ENCODE measurements around the gene SYN1. TPM values are rescaled to one million over a fixed set of nuclear protein-coding genes. Genes with fewer than 3 reads are reported as not detected.

SYN1 gene
- total RNA-seq, 1 donor from 2014 or later = 1.9 TPM

- no peaks in the 10 kb centered on the region for H3K27me3 ChIP-seq (ENCODE audit: control insufficient read depth, insufficient read depth, low read length)
- no peaks in the 10 kb centered on the region for H3K36me3 ChIP-seq (ENCODE audit: control insufficient read depth, insufficient read depth, low read length)
- no peak overlapping the region for H3K4me3 ChIP-seq (ENCODE audit: low read depth, low read length)
- no peak for TF ChIP-seq CTCF (IDR thresholded peaks at IDR 0.05; ENCODE audit: insufficient read depth, low read length, poor library complexity, severe bottlenecking)
- no peak for DNase-seq (ENCODE audit: low read depth)
Measured at GRCh38 chrX:47597222-47597621, 22.4 kb downstream of the SYN1 start.

GRCh38 chrX:47596256-47596655, 23.4 kb downstream of the SYN1 start:
- TF ChIP-seq CTCF (IDR thresholded peaks at IDR 0.05; ENCODE audit: insufficient read depth, low read length, poor library complexity, severe bottlenecking) = no peak
- H3K4me3 ChIP-seq (ENCODE audit: low read depth, low read length) = no peak overlapping the region
- no peak for DNase-seq (ENCODE audit: low read depth)
- H3K27me3 ChIP-seq (ENCODE audit: control insufficient read depth, insufficient read depth, low read length) = no peaks in the 10 kb centered on the region
- H3K36me3 ChIP-seq (ENCODE audit: control insufficient read depth, insufficient read depth, low read length) = no peaks in the 10 kb centered on the region

GRCh38 chrX:47595716-47596251, 23.9 kb downstream of the SYN1 start:
- no peaks in the 10 kb centered on the region for H3K36me3 ChIP-seq (ENCODE audit: control insufficient read depth, insufficient read depth, low read length)
- TF ChIP-seq CTCF (IDR thresholded peaks at IDR 0.05; ENCODE audit: insufficient read depth, low read length, poor library complexity, severe bottlenecking) = no peak
- H3K27me3 ChIP-seq (ENCODE audit: control insufficient read depth, insufficient read depth, low read length) = no peaks in the 10 kb centered on the region
- no peak overlapping the region for H3K4me3 ChIP-seq (ENCODE audit: low read depth, low read length)
- DNase-seq (ENCODE audit: low read depth) = no peak

- H3K36me3 ChIP-seq (ENCODE audit: control insufficient read depth, insufficient read depth, low read length) = no peaks in the 10 kb centered on the region
- H3K27me3 ChIP-seq (ENCODE audit: control insufficient read depth, insufficient read depth, low read length) = no peaks in the 10 kb centered on the region
- no peak for DNase-seq (ENCODE audit: low read depth)
- H3K4me3 ChIP-seq (ENCODE audit: low read depth, low read length) = no peak overlapping the region
- no peak for TF ChIP-seq CTCF (IDR thresholded peaks at IDR 0.05; ENCODE audit: insufficient read depth, low read length, poor library complexity, severe bottlenecking)
Measured at GRCh38 chrX:47593522-47593921, 26.1 kb downstream of the SYN1 start.

GRCh38 chrX:47590984-47591383, 28.7 kb downstream of the SYN1 start:
- Histone ChIP-seq H3K27me3 (ENCODE audit: control insufficient read depth, insufficient read depth, low read length) (no peaks in the 10 kb centered on the region), H3K4me3 (ENCODE audit: low read depth, low read length) (no peak overlapping the region), H3K36me3 (ENCODE audit: control insufficient read depth, insufficient read depth, low read length) (no peaks in the 10 kb centered on the region)
- no peak for DNase-seq (ENCODE audit: low read depth)
- TF ChIP-seq CTCF (IDR thresholded peaks at IDR 0.05; ENCODE audit: insufficient read depth, low read length, poor library complexity, severe bottlenecking) = no peak
